ENCODE data around the gene GIPC3. TPM values are rescaled to one million over a fixed set of nuclear protein-coding genes. Genes with fewer than 3 reads are reported as not detected.
A peak's percentile ranks its signal among the peaks of the same experiment; 100 is the strongest.

The GIPC3 gene
- total RNA-seq, 4 donors from 2014 or later, result 0.13 to 5.8 (median 0.70) TPM

GRCh38 chr19:3544058-3544376 lies 41.3 kb upstream of the GIPC3 start:
- TF ChIP-seq POLR2A (IDR thresholded peaks at IDR 0.05), result no peak
- no peak for TF ChIP-seq CTCF (IDR thresholded peaks at IDR 0.05)
- Histone ChIP-seq H3K27me3 (no peaks in the 10 kb centered on the region), H3K4me3 (no peak overlapping the region), H3K36me3 (peaks cover 0 to 35% (median 0%) of the 10 kb centered on the region in 3 donors), H3K27ac (no peak overlapping the region), H3K9me3 (no peaks in the 10 kb centered on the region), H3K4me1 (no peaks in the 10 kb centered on the region)
- no peak for DNase-seq

DNA sequence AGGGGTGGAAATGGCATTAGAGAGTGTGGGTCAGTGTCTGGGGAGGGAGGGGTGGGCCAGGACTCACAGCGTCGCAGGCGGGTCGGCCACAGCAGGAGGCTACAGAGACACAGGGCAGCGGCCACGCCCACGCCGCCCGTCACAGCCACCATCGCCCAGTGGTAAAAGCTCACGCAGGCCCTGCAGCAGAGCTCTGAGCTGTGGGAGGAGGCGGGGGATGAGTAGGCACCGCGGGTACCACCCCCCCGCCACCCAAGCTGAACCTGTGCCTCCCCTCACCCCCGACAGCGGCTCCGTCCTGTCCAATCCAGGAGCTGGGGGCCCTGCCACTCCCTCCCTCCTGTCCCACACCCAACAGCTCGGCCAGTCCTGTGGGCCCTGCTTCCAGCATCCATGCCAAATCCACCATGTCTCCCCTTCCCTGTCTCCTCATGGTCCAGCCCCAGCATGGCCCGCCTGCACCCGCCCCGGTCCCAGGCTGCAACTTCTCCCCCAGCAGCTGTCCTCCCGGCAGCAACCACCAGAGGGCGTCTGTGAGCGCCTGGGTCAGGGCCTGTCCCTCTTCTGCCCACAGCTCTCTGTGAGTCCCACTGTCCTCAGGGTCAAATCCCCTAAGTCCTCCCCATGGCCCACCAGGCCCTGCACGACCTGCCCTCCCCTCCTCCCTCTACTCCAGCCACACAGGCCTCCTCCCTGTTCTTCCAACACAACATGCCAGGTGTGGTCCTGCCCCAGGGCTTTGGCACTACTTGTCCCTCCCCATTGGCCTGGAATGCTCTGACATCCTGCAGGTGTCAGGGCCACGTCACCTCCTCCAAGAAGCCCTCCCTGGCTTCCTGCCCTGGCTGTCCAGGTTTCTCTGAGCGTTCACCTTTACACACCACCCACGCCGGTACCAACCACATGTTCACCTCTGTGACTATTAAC lies 40.3 kb upstream of the GIPC3 start:
- Histone ChIP-seq H3K27me3 (no peaks in the 10 kb centered on the region), H3K4me1 (no peaks in the 10 kb centered on the region), H3K27ac (no peak overlapping the region), H3K4me3 (no peak overlapping the region), H3K9me3 (no peaks in the 10 kb centered on the region), H3K36me3 (peaks cover 0 to 35% (median 0%) of the 10 kb centered on the region in 3 donors)
- TF ChIP-seq POLR2A (IDR thresholded peaks at IDR 0.05) (no peak), CTCF (IDR thresholded peaks at IDR 0.05) (peak; percentile 88 to 95 (median 91))
- peak; percentile 63 to 88 (median 86) for DNase-seq

- Histone ChIP-seq H3K9me3 (no peaks in the 10 kb centered on the region), H3K4me3 (no peak overlapping the region), H3K4me1 (no peaks in the 10 kb centered on the region), H3K27ac (no peak overlapping the region), H3K36me3 (peaks cover 0 to 36% (median 0%) of the 10 kb centered on the region in 3 donors), H3K27me3 (no peaks in the 10 kb centered on the region)
- DNase-seq, result no peak
- TF ChIP-seq CTCF (IDR thresholded peaks at IDR 0.05) (no peak), POLR2A (IDR thresholded peaks at IDR 0.05) (no peak)
Observed at GRCh38 chr19:3545669-3546034, 39.6 kb upstream of the GIPC3 start.

DNA sequence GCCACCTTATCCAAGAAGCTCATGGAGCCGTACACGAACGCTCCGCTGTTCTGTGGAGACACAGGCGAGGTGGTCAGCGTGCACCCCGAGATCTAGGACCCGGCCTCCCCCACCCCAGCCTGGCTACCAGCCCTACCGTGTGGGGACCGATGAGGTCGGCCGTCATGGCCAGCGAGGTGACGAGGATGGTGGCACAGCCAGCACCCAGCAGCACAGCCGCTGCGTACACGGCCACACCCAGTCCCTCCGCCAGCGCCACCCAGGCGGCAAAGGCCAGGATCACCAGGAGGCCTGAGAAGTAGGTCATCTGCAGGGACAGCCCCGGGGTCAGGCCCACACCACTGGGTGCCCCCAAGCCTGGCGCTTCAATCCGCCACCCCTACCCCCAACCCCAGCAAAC lies 39.2 kb upstream of the GIPC3 start:
- no peak for DNase-seq
- no peaks in the 10 kb centered on the region for H3K9me3 ChIP-seq
- no peaks in the 10 kb centered on the region for H3K27me3 ChIP-seq

GRCh38 chr19:3547301-3547731 lies 38.0 kb upstream of the GIPC3 start:
- no peaks in the 10 kb centered on the region for H3K4me1 ChIP-seq

More for the DNA sequence above, 39.2 kb upstream of the GIPC3 start:
- Histone ChIP-seq H3K4me3 (no peak overlapping the region), H3K4me1 (no peaks in the 10 kb centered on the region), H3K27ac (no peak overlapping the region), H3K36me3 (peaks cover 0 to 40% (median 0%) of the 10 kb centered on the region in 3 donors)
- no peak for TF ChIP-seq POLR2A (IDR thresholded peaks at IDR 0.05)
- no peak for TF ChIP-seq CTCF (IDR thresholded peaks at IDR 0.05)

More at GRCh38 chr19:3547301-3547731, 38.0 kb upstream of the GIPC3 start:
- no peak for DNase-seq
- H3K27ac ChIP-seq, result no peak overlapping the region
- H3K36me3 ChIP-seq, result peaks cover 0 to 40% (median 0%) of the 10 kb centered on the region in 3 donors
- no peak for TF ChIP-seq POLR2A (IDR thresholded peaks at IDR 0.05)
- TF ChIP-seq CTCF (IDR thresholded peaks at IDR 0.05), result peak; percentile 31 to 48 (median 40)
- H3K27me3 ChIP-seq, result no peaks in the 10 kb centered on the region
- no peaks in the 10 kb centered on the region for H3K9me3 ChIP-seq
- no peak overlapping the region for H3K4me3 ChIP-seq
